Fibroblast of skin of back (primary cell): Measurements from ENCODE around the gene GSG1.
"Not testable (repeated sequence)": the region's sequence is repeated elsewhere in the genome, so short reads cannot be mapped to it uniquely, and the experiment has no call there.

Experiments used
- DNase-seq: peaks from one replicate; pipeline ENCODE4 v3.0.0-alpha.2; 2013

The GSG1 gene

DNA sequence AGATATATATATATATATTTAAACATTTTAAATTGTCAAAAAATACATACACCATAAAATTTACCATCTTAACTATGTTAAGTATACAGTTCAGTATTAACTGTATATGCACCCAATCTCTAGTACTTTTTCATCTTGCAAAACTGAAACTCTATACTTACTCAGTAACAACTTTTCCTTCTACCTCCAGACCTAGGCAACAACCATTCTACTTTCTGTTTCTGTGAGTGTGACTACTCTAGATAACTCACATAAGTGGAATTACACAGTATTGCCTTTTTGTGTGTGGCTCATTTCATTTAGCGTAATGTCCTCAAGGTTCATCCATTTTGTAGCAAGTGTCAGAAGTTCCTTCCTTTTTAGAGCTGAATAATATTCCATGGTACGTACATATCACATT lies 51.0 kb downstream of the GSG1 start:
- no peak for DNase-seq

DNA sequence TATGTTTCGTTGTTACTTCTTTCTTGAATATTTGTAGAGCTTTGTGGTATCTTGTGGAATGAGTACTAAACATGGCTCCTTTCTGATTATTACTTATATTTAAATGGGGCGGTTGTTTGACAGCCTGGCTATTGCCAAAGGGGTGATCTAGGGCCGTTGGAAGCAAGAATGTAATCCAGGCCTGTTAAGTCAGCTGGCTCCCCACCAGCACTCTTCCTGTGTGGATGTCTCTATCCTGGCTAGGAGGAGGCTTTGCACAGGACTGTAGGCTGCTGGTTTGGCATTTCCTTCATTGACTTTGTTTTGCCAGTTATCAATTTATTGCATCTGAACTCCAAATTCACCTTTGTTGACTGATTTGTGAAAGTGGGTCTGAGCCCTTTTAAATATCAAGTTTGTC lies 53.7 kb downstream of the GSG1 start:
- peak; percentile 26 for DNase-seq

DNA sequence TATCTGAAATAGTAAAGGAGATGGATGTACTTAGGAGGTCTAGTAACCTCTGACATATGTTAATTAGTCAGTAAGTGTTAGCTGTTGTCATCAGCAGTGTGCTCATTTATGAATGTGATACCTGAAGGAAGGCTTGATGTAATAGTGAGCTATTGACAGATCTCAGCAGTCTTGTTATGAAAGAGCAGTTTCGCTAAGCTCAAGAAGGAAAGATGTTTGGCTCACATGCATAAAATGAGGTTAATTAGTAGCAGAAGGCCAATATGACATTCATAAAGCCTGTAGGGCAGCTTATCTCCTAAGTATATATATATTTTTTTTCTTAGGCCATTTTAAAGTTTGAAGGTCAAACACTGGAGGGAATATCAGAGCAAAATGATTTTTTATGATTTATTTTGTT lies 56.5 kb downstream of the GSG1 start:
- DNase-seq = no peak

DNA sequence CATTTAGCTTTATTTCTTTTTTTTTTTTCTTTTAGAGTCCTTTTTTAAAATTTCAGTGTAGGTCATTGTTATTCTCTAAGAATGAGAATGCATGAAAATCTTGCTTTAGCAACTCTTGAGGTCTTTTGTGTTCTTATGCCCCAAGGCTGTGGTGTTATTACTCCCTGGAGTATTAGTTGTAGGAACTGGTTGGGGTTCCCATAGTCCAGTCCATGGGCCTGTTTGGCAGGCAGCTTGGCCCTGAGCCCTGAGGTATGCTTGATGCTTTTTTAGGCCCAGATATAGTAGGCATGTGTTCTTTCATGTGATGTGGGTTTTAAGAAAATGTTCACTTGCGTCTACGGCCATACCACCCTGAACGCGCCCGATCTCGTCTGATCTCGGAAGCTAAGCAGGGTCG lies 57.7 kb downstream of the GSG1 start:
- no peak for DNase-seq

DNA sequence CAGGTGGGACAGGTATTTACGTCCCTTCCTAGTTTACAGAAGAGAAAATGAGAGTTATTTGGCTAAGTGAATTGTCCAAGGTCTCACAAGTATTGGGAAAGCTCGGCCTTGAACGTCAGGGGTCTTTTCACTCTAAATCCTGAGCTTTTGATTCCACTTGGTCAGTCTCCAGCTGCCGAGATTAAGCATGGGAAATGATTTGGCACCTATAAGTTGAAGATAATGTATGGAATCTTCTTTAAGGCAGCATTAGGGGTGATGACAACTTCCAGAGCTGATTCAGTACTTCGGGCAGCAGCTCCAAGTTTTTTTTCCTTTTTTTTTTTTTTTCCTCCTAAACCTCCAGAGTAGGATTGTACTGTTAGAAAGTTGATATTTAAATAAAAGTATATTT lies 58.6 kb downstream of the GSG1 start:
- DNase-seq = peak; percentile 16

DNA sequence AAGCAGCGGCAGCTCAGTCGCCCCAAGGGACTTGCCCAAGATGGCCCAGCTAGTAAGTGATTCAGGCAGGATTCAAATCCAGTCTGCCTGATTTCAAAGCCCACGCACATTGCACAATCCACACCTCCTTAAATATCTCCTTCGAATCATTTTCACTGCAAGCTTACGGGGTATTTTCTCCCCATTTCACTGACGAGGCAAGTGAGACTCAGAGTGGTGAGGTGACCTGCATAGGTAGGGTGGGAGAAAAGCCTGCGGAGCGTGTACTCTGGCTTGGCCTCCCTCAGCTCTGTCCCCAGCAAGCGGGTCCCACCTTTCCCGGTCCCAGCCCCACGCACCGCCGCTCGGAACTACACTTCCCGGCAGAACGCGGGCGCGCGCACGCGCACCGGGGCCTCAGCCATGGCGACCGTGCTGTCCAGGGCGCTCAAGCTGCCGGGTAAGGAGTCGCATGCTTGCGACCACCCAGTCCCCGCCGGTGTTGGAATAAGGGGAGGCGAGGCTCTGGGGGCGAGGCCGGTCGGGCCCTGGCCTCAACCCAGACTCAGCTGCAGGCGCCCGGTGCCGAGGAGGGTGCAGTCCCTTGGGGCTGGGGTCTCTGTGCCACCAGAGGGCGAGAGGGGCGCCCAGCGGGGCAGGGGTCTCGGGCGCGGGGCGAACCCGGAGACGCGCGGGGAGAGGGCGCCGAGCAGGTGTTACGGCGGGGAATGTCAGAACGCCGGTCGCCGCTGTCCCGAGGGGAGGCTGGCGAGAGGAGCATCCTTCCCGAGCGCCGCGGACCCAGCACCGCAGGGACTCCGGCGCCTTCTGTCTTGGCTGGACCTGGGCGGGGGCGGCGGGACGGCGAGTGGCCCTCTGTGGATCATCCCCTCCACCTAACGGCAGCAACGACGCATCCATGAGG lies 59.2 kb downstream of the GSG1 start, which contains the start of gene FAM234B:
Gene FAM234B (plus strand): TSS at position 380 of the 904 bp plus-strand sequence. CDS start 23 bp downstream, at position 403.
- DNase-seq = peak; percentile 58

DNA sequence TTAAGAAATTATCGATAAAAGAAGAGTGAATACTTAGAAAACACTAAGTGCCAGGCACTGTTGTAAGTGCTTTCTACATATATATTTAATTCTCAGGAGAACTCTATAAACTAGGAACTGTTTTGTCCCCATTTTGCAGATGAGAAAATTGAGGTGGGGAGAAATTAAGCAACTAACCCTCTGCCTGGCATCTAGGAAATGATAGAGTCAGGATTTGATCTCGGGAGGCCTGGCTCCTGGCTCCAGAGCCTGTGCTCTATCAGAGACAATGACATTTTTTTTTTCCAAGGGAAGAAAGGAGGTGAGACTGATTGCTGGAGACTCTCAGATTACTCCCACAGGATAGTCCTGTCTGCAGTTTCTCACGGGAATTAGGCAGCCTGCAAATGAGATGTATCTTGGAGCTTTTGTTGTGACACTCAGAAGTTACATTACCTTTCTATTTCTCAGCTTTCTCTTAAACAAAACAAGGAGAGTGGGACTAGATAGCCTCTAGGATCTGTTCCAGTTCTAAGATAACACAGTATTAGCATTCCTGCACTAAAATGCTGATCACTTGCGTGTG lies 60.7 kb downstream of the GSG1 start:
- DNase-seq = no peak

DNA sequence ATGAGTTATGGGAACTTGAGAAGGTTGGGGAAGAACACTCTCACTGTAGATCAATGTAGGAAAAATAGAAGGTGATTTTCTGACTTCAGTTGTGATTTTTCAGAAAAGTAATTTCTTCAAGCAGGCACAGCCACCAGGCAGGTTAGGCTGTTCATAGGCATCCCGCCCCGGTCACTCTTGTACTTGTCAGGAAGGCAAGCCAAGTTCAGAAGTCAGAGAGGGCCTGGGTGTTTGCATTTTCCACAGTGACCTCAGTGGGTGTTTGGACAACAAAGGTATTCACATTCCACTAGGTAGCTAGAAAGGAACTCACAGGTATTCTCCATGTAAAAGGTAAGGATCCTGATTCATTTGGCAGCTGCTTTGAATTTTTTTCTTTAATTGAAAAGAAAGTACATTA lies 62.2 kb downstream of the GSG1 start:
- no peak for DNase-seq

DNA sequence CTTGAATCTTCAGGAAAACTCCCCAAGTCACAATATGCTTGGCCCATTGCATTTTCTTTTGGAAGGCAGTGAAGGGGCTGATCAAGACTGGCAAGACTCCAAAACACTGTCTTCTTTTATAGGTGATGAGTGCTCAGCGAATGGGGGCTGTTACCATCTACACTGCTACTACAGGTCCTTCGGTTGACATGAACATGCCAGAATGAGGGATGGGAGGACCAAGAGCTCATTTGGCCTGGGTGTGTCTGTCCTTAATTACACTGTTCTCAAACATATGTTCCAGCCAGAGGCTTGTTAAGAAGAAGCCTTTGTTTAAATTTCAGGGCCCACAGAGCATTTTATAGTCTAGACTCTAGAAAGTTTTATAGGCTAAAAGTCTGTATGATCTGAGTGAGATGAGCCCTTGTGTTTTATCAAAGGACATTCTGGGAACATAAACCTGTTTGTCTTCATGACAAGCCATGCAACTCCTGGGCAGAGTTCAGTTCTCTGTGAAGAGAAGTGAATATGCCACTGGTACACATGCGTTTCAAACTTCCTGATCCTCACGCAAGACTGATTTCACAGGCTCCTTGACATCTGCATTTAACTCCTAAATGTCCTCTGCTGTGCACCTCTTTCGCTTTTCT lies 64.0 kb downstream of the GSG1 start:
- DNase-seq = no peak

DNA sequence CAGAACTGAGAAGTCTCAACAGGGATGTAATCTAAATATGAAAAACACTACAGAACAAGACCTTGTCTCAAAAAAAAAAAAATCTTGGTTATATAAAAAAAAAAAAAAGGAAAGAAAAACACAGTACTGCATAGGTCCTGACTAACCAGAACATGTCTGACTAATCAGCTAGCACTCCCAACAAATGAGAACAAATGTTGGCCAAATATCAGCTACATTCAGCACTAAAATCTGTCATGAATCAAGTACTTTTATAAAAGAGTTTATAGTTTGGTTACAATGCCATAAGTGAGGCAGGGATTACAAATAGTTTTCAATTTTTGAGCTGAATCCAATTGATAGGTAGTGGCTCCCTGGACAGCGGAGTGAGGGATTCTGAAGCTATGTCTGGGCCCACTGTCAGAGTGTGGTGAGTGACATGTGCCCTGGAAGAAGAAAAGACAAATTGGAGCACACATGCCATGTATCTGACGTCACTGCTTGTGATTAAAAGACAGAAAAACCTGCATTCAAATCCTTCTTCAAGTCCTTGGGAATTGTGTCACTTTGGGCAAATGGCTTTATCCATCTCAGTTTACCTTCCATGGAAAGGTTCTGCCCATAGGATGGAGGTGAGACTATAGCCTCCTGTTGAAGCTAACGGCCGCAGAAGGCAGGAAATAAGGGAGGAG lies 64.8 kb downstream of the GSG1 start:
- peak; percentile 82 for DNase-seq

DNA sequence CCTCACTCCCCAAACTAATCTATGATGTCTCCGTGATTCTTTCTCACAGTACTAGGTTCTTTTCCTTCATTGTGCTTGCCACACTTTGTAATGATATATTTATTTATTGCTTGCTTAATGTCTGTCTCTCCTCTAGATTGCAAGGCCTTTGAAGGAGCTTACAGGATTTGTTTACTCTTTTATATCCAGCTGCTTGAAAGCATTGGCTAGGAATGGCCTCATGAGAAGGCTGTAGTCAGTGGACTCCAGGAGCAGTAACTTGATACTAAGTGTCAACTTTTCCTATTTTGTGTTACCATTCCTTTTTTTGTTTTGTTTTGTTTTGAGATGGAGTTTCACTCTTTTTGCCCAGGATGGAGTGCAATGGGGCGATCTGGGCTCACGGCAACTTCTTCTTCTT lies 66.6 kb downstream of the GSG1 start:
- no peak for DNase-seq

DNA sequence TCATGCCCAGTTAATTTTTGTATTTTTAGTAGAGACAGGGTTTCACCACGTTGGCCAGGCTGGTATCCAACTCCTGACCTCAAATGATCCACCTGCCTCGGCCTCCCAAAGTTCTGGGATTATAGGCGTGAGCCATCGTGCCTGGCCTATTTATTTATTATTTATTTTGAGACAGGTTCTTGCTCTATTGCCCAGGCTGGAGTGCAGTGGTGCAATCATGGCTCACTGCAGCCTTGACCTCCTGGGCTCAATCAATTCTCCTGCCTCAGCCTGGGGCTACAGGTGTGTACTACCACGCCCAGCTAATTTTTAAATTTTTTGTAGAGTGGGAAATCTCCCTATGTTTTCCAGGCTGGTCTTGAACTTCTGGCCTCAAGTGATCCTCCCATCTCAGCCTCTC lies 68.1 kb downstream of the GSG1 start:
- not testable (repeated sequence) for DNase-seq
